Hindlimb muscle (tissue), 1 donor: ENCODE results near the gene RPS24. TPM values are rescaled to one million over a fixed set of nuclear protein-coding genes. Genes with fewer than 3 reads are reported as not detected.

Experiments used
- polyA plus RNA-seq: library from polyadenylated mRNA; unstranded; fragments of 120-200 nt; gene quantifications from one replicate; pipeline ENCODE4 v1.2.1, GENCODE V29; 2013; ENCODE audit not compliant: insufficient read length

Gene RPS24
- polyA plus RNA-seq, 1 donor = 3,169 TPM

Other genes starting within 250 kb of the RPS24 start
- gene DLG5, start 107.1 kb upstream of the RPS24 start, polyA plus RNA-seq = 28.0 TPM
- gene POLR3A, start 4.3 kb upstream of the RPS24 start, polyA plus RNA-seq = 15.5 TPM